WTC11 (cell line): ENCODE results near the gene ZNF112. TPM values are rescaled to one million over a fixed set of nuclear protein-coding genes. Genes with fewer than 3 reads are reported as not detected.

Source experiments
- ATAC-seq: fragments of 200-7000 bp; cut with Tn5 transposase; 2 replicates; pipeline ENCODE4 v1.10.0; 2021; ENCODE audit warnings: mild to moderate bottlenecking, moderate library complexity
- CTCF ChIA-PET: fragments of 300-600 bp; sonication (Branson Sonifier 250); formaldehyde crosslinking; loops from one replicate; lab custom pipeline; 2021; ENCODE audit warnings: antibody characterized with exemption; lab: Charles Lee
- POLR2A ChIA-PET: fragments of 350-600 bp; sonication (Branson Sonifier 250); formaldehyde crosslinking; loops from one replicate; lab custom pipeline; 2021; ENCODE audit warnings: antibody characterized with exemption; lab: Charles Lee
- DNase-seq: peaks from one replicate; pipeline ENCODE4 v3.0.0; 2021; ENCODE audit warnings: low spot score
- H3K27ac Mint-ChIP-seq: 2 replicates; pipeline ENCODE4 v1.8.0; 2021; ENCODE audit warnings: mixed read lengths
- H3K27me3 Mint-ChIP-seq: 2 replicates; pipeline ENCODE4 v1.8.0; 2021; ENCODE audit warnings: low read depth, mild to moderate bottlenecking, moderate library complexity, mixed read lengths
- H3K36me3 Mint-ChIP-seq: 2 replicates; pipeline ENCODE4 v1.8.0; 2021; ENCODE audit warnings: mixed read lengths
- H3K4me1 Mint-ChIP-seq: 2 replicates; pipeline ENCODE4 v1.8.0; 2022; ENCODE audit warnings: mixed read lengths
- H3K4me3 Mint-ChIP-seq: 2 replicates; pipeline ENCODE4 v1.8.0; 2021; ENCODE audit warnings: mild to moderate bottlenecking, moderate library complexity, mixed read lengths
- H3K9me3 Mint-ChIP-seq: 2 replicates; pipeline ENCODE4 v1.8.0; 2021; ENCODE audit warnings: mixed read lengths
- ATF2 ChIP-seq: sonication (generic); formaldehyde crosslinking; IDR thresholded peaks from 2 replicates; pipeline ENCODE4 v1.8.1; 2022; ENCODE audit warnings: low read depth, missing genetic modification reagents, borderline replicate concordance
- CREM ChIP-seq: sonication (generic); formaldehyde crosslinking; IDR thresholded peaks from 2 replicates; pipeline ENCODE4 v1.8.1; 2022; ENCODE audit warnings: mild to moderate bottlenecking, missing genetic modification reagents, moderate library complexity
- ELF4 ChIP-seq: sonication (generic); formaldehyde crosslinking; IDR thresholded peaks from 2 replicates; pipeline ENCODE4 v1.8.1; 2022; ENCODE audit warnings: low read depth, mild to moderate bottlenecking, moderate library complexity, missing genetic modification reagents
- EMX1 ChIP-seq: fragments of 250-450 bp; sonication (Bioruptor Pico); IDR thresholded peaks from 2 replicates; pipeline ENCODE4 v1.8.0; 2021; ENCODE audit warnings: mild to moderate bottlenecking
- ERG ChIP-seq: fragments of 250-450 bp; sonication (Bioruptor Pico); IDR thresholded peaks from 2 replicates; pipeline ENCODE4 v1.8.0; 2021; ENCODE audit warnings: mild to moderate bottlenecking
- ESRRA ChIP-seq: sonication (generic); formaldehyde crosslinking; IDR thresholded peaks from 2 replicates; pipeline ENCODE4 v1.8.1; 2022; ENCODE audit warnings: mild to moderate bottlenecking, missing genetic modification reagents, borderline replicate concordance
- FOXK1 ChIP-seq: sonication (generic); formaldehyde crosslinking; IDR thresholded peaks from 2 replicates; pipeline ENCODE4 v1.8.0; 2022; ENCODE audit warnings: mild to moderate bottlenecking, moderate library complexity, missing genetic modification reagents
- GABPB1 ChIP-seq: sonication (generic); formaldehyde crosslinking; IDR thresholded peaks from 2 replicates; pipeline ENCODE4 v1.8.1; 2023; ENCODE audit warnings: mild to moderate bottlenecking, missing genetic modification reagents
- MAX ChIP-seq: sonication (generic); formaldehyde crosslinking; IDR thresholded peaks from 2 replicates; pipeline ENCODE4 v1.8.0; 2022; ENCODE audit warnings: mild to moderate bottlenecking, missing genetic modification reagents
- MLX ChIP-seq: sonication (generic); formaldehyde crosslinking; IDR thresholded peaks from 2 replicates; pipeline ENCODE4 v1.8.1; 2023; ENCODE audit warnings: mild to moderate bottlenecking, missing genetic modification reagents, moderate library complexity
- SMAD4 ChIP-seq: sonication (generic); formaldehyde crosslinking; IDR thresholded peaks from 2 replicates; pipeline ENCODE4 v1.8.0; 2022; ENCODE audit warnings: mild to moderate bottlenecking, missing genetic modification reagents
- ZNF219 ChIP-seq: sonication (generic); formaldehyde crosslinking; IDR thresholded peaks from 2 replicates; pipeline ENCODE4 v1.8.0; 2023; ENCODE audit warnings: missing genetic modification reagents, mild to moderate bottlenecking, borderline replicate concordance
- ZNF281 ChIP-seq: sonication (generic); formaldehyde crosslinking; IDR thresholded peaks from 2 replicates; pipeline ENCODE4 v1.8.0; 2023; ENCODE audit warnings: mild to moderate bottlenecking, missing genetic modification reagents
- ZNF317 ChIP-seq: sonication (generic); formaldehyde crosslinking; IDR thresholded peaks from 2 replicates; pipeline ENCODE4 v1.8.1; 2023; ENCODE audit warnings: low read depth, mild to moderate bottlenecking, moderate library complexity, missing genetic modification reagents, borderline replicate concordance
- ZNF512 ChIP-seq: sonication (generic); formaldehyde crosslinking; IDR thresholded peaks from 2 replicates; pipeline ENCODE4 v1.8.1; 2022; ENCODE audit warnings: missing genetic modification reagents, borderline replicate concordance
- total RNA-seq: library from RNA; stranded (reverse); gene quantifications from 3 replicates; pipeline ENCODE4 v1.2.3, GENCODE V29; 2021
- TF ChIP-seq, protein P1 (sequence below): fragments of 250-450 bp; sonication (Bioruptor Pico); conservative IDR thresholded peaks from 2 replicates; pipeline ENCODE4 v1.9.0; 2021; ENCODE audit warnings: mild to moderate bottlenecking
- TF ChIP-seq, protein P2 (sequence below): sonication (generic); formaldehyde crosslinking; IDR thresholded peaks from 2 replicates; pipeline ENCODE4 v1.8.1; 2023; ENCODE audit warnings: mild to moderate bottlenecking, moderate library complexity, missing genetic modification reagents

ZNF112 gene
- total RNA-seq, 1 experiment from 2014 or later: 2.0 TPM

GRCh38 chr19:44305457-44305856, 51.0 kb downstream of the ZNF112 start (continued):
- TF ChIP-seq ATF2 (CRISPR knock-in tag): no peak
- TF ChIP-seq ERG (CRISPR knock-in tag): no peak
- TF ChIP-seq SMAD4 (CRISPR knock-in tag): no peak
- TF ChIP-seq MLX (CRISPR knock-in tag): no peak
- TF ChIP-seq ZNF281: no peak
- TF ChIP-seq ELF4 (CRISPR knock-in tag): no peak
- no peak for TF ChIP-seq ZNF512
- no peak for TF ChIP-seq ZNF219 (CRISPR knock-in tag)
- TF ChIP-seq, protein P1, sequence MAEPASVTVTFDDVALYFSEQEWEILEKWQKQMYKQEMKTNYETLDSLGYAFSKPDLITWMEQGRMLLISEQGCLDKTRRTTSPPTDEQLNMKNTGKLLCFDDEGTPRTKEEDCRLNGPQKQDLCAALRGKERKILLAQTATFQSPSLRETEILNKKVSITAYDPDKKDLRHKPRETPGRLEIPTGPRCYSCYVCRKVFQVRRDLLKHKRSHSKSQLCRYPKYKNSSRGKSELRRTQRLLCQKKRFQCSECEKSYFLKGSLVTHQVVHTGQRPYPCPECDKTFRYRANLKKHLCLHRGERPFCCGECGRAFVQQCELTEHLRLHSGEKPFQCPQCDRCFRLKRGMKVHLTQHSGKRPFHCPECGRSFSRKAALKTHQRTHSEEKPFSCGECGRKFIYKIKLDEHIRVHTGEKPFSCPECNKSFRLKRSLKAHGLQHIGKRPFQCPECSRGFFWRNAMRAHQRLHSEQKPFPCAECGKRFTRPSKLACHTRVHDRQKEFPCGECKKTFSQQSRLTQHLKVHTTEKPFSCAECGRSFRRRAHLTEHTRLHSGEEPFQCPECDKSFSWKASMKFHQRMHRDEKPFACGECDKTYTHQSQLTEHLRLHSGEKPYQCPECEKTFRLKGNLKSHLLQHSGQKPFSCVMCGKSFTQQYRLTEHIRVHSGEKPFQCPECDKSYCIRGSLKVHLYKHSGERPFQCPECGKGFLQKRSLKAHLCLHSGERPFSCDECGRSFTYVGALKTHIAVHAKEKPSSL: no peak
- TF ChIP-seq ZNF317 (CRISPR knock-in tag): no peak
- no peak for TF ChIP-seq EMX1

DNA sequence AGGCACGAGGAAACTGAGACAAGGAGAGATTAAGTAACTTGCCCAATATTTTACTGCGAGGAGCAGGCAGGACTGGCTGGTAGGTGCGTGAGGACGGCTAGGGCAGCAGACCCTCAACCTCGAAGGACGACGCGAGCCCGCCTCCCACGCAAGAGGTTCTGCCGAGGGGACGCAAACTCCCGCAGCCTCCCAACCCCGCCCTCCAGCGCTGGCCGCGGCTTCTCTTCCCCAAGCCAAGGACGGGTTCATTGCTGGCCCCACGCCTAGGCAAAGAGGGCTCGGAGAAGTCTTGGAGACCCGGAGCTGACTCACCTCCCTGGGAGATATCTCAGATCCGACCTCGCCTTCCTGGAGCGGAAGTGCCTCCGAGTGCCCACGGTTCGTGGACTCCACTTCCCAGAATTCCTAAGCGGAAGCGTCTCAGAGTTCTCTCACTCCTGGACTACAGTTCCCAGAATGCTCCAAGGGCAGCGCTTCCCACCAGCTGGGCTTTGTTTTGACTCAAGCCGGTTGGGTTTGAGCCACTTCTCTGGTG, 51.8 kb downstream of the ZNF112 start, which contains the start of gene ZNF235:
TSS of gene ZNF235 (minus strand) at position 367 of the 535 bp plus-strand sequence. CDS start 1,621 bp downstream, outside the sequence.
- CTCF ChIA-PET: interaction anchor here (0.7 kb wide), 1 partner anchor 45 kb away, joined by 3 read pairs; the partner anchor contains the start of gene ZNF233
- H3K9me3 Mint-ChIP-seq: peaks cover 25% of the 10 kb centered on the region

More for the DNA sequence above, 51.8 kb downstream of the ZNF112 start, which contains the start of gene ZNF235:
- Mint-ChIP-seq H3K36me3 (peaks cover 22% of the 10 kb centered on the region), H3K27ac (peak within 1 kb of the TSS; percentile 17), H3K27me3 (peaks cover 12% of the 10 kb centered on the region), H3K4me1 (peaks cover 8% of the 10 kb centered on the region), H3K4me3 (peak within 1 kb of the TSS; percentile 94)
- DNase-seq: peak; percentile 87
- TF ChIP-seq GABPB1 (CRISPR knock-in tag): peak; percentile 33; the same call in 1 of the 2 replicates
- TF ChIP-seq FOXK1 (CRISPR knock-in tag): peak; percentile 28; the same call in 1 of the 2 replicates
- peak; percentile 58; the same call in 1 of the 2 replicates for TF ChIP-seq MAX (CRISPR knock-in tag)
- TF ChIP-seq CREM (CRISPR knock-in tag): 0 out of 2 replicates have a peak, but pooled peaks have one; percentile 47
- no peak for TF ChIP-seq ESRRA (CRISPR knock-in tag)
- TF ChIP-seq, protein P2, sequence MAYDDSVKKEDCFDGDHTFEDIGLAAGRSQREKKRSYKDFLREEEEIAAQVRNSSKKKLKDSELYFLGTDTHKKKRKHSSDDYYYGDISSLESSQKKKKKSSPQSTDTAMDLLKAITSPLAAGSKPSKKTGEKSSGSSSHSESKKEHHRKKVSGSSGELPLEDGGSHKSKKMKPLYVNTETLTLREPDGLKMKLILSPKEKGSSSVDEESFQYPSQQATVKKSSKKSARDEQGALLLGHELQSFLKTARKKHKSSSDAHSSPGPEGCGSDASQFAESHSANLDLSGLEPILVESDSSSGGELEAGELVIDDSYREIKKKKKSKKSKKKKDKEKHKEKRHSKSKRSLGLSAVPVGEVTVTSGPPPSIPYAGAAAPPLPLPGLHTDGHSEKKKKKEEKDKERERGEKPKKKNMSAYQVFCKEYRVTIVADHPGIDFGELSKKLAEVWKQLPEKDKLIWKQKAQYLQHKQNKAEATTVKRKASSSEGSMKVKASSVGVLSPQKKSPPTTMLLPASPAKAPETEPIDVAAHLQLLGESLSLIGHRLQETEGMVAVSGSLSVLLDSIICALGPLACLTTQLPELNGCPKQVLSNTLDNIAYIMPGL (CRISPR knock-in tag): no peak
- POLR2A ChIA-PET: interaction anchor here (1.5 kb wide), 1 partner anchor 44 kb away, joined by 3 read pairs; no protein-coding TSS in a partner anchor
- peak; percentile 99 for ATAC-seq
